Heart right ventricle (tissue), 16 donors: ENCODE measurements around the gene ZNF518B. TPM values are rescaled to one million over a fixed set of nuclear protein-coding genes. Genes with fewer than 3 reads are reported as not detected.

Experiments used
- ATAC-seq, 8 donors: fragments of 200-7000 bp; cut with Tn5 transposase; one replicate each; pipeline ENCODE4 v1.9.1; 2020; ENCODE audit warnings: mild to moderate bottlenecking in 8 of 8, moderate library complexity in 8 of 8, moderate number of reproducible peaks in 1 of 8
- DNase-seq, 2 donors: peaks; one replicate each; pipeline ENCODE4 v3.0.0-alpha.2; 2020
- H3K27ac ChIP-seq, 10 donors: fragments of 200-600 bp; sonication (generic) in 2 of 10; one replicate each; pipeline versions ENCODE4 v1.5.0 to v1.8.0; 2020 to 2022; ENCODE audit warnings: mild to moderate bottlenecking in 3 of 10
- H3K27me3 ChIP-seq, 7 donors: fragments of 200-600 bp; one replicate each; pipeline ENCODE4 v1.8.0; 2021 to 2022; ENCODE audit warnings: mild to moderate bottlenecking in 2 of 7
- H3K36me3 ChIP-seq, 9 donors: fragments of 200-600 bp; sonication (generic) in 1 of 9; one replicate each; pipeline versions ENCODE4 v1.5.0 to v1.8.0; 2020 to 2022; ENCODE audit warnings: mild to moderate bottlenecking in 2 of 9
- H3K4me1 ChIP-seq, 9 donors: fragments of 200-600 bp; sonication (generic) in 1 of 9; one replicate each; pipeline versions ENCODE4 v1.5.0 to v1.8.0; 2020 to 2022; ENCODE audit warnings: mild to moderate bottlenecking in 4 of 9
- H3K4me3 ChIP-seq, 10 donors: fragments of 200-600 bp; sonication (generic) in 2 of 10; one replicate each; pipeline versions ENCODE4 v1.5.0 to v1.8.0; 2020 to 2022; ENCODE audit warnings: mild to moderate bottlenecking in 7 of 10, moderate library complexity in 2 of 10
- H3K9me3 ChIP-seq, 11 donors: fragments of 200-600 bp in 10 of 11; sonication (generic) in 2 of 11; one replicate each; pipeline versions ENCODE4 v1.5.0 to v1.8.0; 2013 to 2022; ENCODE audit warnings: mild to moderate bottlenecking in 2 of 11, control low read depth in 1 of 11, moderate library complexity in 1 of 11
- WGBS, 2 donors: extraction: QIAGEN DNeasy Blood & Tissue Kit; methylation state at CpG; one replicate each; pipeline ENCODE4 v1.1.7; 2013; ENCODE audit warnings: inconsistent platforms in 1 of 2; 5-methylcytosine and 5-hydroxymethylcytosine counted together
- intact Hi-C, 10 donors: fragments of 100-400 bp; cut with DNase I; formaldehyde crosslinking; loops; one replicate each; pipeline versions ENCODE4 v1.11.1 to v1.14.2; 2022
- polyA plus RNA-seq, 2 donors: library from polyadenylated mRNA; stranded (reverse); fragments of 200-250 nt; gene quantifications; one replicate each; pipeline ENCODE4 v1.2.3, GENCODE V29; 2013
- total RNA-seq, 10 donors: library from RNA; stranded (reverse); fragmentation: NEBNext Ultra II Directional in 3 of 10; extraction: Animal tissue kit (Norgen Biotek cat#: 25700) in 3 of 10; gene quantifications; one replicate each; pipeline versions ENCODE4 v1.2.1 to v1.2.4, GENCODE V29; 2021 to 2023
- TF ChIP-seq, protein P1 (sequence below), 9 donors: fragments of 200-600 bp; sonication (generic) in 2 of 9; IDR thresholded peaks; one replicate each; pipeline versions ENCODE4 v1.5.0 to v1.8.0; 2021 to 2022; ENCODE audit warnings: antibody characterized with exemption in 9 of 9, mild to moderate bottlenecking in 5 of 9, moderate library complexity in 1 of 9
- donor health status: Arrhythmogenic right ventricular cardiomyopathy.
- donor health status: ischemic (EF 13 %, LVEDD 7.1; RV severe dilation, severe dysfunction).
- donor health status: healthy with polysubstance abuse.
- donor health status: DM: no; HTN: yes; CAD: no.
- donor health status: DM: no; HTN: no; CAD: no.
- donor health status: ischemic (EF 25% LVEDD 6.9; RV normal size, moderate dysfunction).
- donor health status: ischemic (EF 25% LVEDD 5.7; RV mildly dilated, moderate dysfunction).
- donor health status: healthy.
- donor health status: DM: yes; HTN: yes; CAD: no.
- donor health status: Ischemic cardiomyopathy.
- donor health status: ischemic (EF 35%, LVEDD 5.7; RV mildly dilated, moderate dysfunction).
- donor health status: nonischemic (EF 11% LVEDD 7.7; RV severe dilation, severe dysfunction).
- donor health status: DM: yes; HTN: yes; CAD: no.
- donor health status: PGD.
- donor health status: ischemic (EF 29% LVEDD 5.4; RV normal size, mild dysfunction).
- donor health status: nonischemic (EF 23%, LVEDD 6.1; RV moderate dilation, normal function).

ZNF518B gene
- total and polyA plus RNA-seq, 12 donors, result 5.2 to 28.2 (median 22.5) TPM

DNA sequence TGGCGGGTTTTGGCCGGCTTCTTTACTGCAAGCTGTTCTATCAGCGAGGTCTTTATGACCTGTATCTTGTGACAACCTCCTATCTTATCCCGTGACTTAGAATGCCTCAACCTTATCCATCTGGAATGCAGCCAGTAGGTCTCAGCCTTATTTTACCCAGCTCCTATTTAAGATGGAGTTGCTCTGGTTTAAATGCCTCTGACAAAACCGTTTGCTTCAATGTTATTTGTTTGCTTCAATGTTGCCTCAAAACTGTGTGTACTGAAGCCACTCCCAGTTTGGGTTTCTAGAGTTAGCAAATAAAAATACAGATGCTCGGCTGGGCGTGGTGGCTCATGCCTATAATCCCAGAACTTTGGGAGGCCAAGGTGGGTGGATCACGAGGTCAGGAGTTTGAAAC is 51.6 kb downstream of the ZNF518B start:
- TF ChIP-seq, protein P1, sequence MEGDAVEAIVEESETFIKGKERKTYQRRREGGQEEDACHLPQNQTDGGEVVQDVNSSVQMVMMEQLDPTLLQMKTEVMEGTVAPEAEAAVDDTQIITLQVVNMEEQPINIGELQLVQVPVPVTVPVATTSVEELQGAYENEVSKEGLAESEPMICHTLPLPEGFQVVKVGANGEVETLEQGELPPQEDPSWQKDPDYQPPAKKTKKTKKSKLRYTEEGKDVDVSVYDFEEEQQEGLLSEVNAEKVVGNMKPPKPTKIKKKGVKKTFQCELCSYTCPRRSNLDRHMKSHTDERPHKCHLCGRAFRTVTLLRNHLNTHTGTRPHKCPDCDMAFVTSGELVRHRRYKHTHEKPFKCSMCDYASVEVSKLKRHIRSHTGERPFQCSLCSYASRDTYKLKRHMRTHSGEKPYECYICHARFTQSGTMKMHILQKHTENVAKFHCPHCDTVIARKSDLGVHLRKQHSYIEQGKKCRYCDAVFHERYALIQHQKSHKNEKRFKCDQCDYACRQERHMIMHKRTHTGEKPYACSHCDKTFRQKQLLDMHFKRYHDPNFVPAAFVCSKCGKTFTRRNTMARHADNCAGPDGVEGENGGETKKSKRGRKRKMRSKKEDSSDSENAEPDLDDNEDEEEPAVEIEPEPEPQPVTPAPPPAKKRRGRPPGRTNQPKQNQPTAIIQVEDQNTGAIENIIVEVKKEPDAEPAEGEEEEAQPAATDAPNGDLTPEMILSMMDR (IDR thresholded peaks at IDR 0.05), result no peak
- no peak for ATAC-seq
- Histone ChIP-seq H3K27me3 (no peaks in the 10 kb centered on the region), H3K36me3 (no peaks in the 10 kb centered on the region), H3K4me3 (no peak overlapping the region), H3K4me1 (peaks cover 0 to 10% (median 0%) of the 10 kb centered on the region in 9 donors), H3K9me3 (no peaks in the 10 kb centered on the region), H3K27ac (no peak overlapping the region)
- DNase-seq, result no peak
- intact Hi-C loops, result loop anchor here in 5 of 10 donors (2.0 to 10.0 kb wide), 3 partner anchors 139 to 391 kb away; no protein-coding TSS in a partner anchor
- WGBS, 2 donors, result 61 to 66% methylated on average over 8 of the region's 8 CpGs

DNA sequence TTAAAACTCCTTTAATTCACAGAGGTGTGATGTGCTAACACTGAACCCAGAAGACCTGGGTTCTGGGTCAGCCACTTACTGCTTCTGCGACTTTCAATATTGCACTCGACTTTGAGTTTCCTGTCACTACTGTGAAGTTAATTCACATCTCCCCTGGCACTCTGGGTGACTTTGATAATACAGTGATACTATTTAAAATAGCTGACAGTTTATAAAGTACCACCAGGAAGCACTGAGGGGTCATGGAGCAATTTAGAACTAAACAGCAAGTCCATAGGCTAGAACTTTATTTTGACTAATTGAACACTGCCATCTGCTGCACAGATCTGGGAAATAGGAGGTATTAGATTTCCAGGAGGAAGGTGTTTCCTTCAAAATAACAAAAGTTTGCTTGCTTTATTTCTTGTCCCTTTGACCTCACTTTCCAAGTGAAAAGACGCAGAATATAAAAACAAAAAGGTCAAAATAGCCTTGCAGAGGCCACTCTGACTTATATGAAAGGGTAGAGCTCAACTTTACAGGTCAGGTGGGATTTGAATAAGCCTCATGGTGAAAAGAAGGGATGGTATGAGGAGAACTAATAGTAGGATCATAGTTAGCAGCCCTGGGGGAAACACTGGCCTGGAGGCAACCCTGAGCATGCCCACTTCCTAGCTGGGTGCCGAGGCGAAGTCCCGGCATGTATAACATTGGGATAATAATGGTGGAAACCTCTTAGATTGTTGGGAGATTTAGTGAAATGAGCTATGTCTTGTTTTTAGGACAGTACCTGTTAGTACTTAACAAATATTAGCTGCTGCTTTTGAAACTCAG is 53.4 kb downstream of the ZNF518B start:
- ATAC-seq, result peak in 4 of 8 donors; percentile 56 to 67 (median 63)
- no peak overlapping the region for H3K4me3 ChIP-seq

DNA sequence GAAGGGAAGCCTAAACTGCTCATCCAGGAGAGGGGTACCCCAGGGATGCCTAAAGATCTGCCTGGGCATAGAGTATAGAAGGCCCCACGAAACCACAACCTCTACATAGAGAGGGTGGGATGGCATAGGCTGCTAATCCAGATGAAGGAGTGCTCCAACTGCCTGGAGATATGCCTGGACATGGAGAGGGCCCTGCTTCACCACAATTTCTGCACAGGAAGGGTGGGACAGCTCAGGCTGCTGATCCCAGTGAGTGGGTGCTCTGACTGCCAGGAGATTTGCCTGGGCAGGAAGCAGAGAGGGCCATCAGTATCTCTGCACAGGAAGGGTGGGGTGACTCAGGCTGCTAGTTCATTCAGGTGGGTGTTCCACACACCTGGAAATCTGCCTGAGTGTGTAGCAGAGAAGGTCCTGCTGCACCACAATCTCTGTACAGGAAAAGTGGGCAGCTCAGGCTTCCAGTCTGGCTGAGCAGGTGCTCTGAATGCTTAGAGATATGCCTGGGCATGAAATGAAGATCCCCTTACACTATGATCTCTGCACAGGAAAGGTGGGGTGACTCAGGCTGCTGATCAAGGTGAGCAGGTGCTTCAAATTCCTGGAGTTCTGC is 61.1 kb downstream of the ZNF518B start:
- 85 to 92% methylated on average over 1 of the region's 1 CpG for WGBS, 2 donors
- Histone ChIP-seq H3K9me3 (peaks cover 0 to 14% (median 0%) of the 10 kb centered on the region in 11 donors), H3K4me1 (no peaks in the 10 kb centered on the region), H3K4me3 (no peak overlapping the region), H3K27ac (no peak overlapping the region), H3K27me3 (no peaks in the 10 kb centered on the region), H3K36me3 (no peaks in the 10 kb centered on the region)
- intact Hi-C loops, result no loop called here
- ATAC-seq (no peak), DNase-seq (no peak)
- TF ChIP-seq, protein P1 (IDR thresholded peaks at IDR 0.05), result no peak

More for the DNA sequence above, 53.4 kb downstream of the ZNF518B start:
- no peak overlapping the region for H3K27ac ChIP-seq
- H3K9me3 ChIP-seq, result no peaks in the 10 kb centered on the region
- H3K27me3 ChIP-seq, result no peaks in the 10 kb centered on the region
- 63 to 68% methylated on average over 6 of the region's 6 CpGs for WGBS, 2 donors
- peak in 1 of 2 donors; percentile 11 for DNase-seq
- H3K4me1 ChIP-seq, result peaks cover 0 to 10% (median 0%) of the 10 kb centered on the region in 9 donors
- TF ChIP-seq, protein P1 (IDR thresholded peaks at IDR 0.05), result peak in 8 of 9 donors; percentile 19 to 70 (median 59)
- H3K36me3 ChIP-seq, result no peaks in the 10 kb centered on the region
- intact Hi-C loops, result loop anchor here (1.0 to 10.0 kb wide), 13 partner anchors 15 to 637 kb away; no protein-coding TSS in a partner anchor

Other genes with a start within 250 kb of the ZNF518B start
- under 1 TPM in 2 of 10 donors, not detected in 8; 0.15 to 0.62 TPM for gene CLNK, start 227.3 kb upstream of the ZNF518B start, total RNA-seq
- gene CLNK, start 227.3 kb upstream of the ZNF518B start, polyA plus RNA-seq, result not detected